Neural cell (in vitro differentiated cells): ENCODE data around the gene RCE1. TPM values are rescaled to one million over a fixed set of nuclear protein-coding genes. Genes with fewer than 3 reads are reported as not detected.

Experiments used
- H2AFZ ChIP-seq: fragments of 200-600, 300-800 bp; sonication (generic), shearing (Covaris generic); 2 replicates; pipeline ENCODE4 v1.6.0; 2014; ENCODE audit warnings: low read depth, mild to moderate bottlenecking, antibody characterized with exemption, low read length, moderate library complexity
- H3F3A ChIP-seq: fragments of 200-600 bp; shearing (Covaris generic); 2 replicates; pipeline ENCODE4 v1.6.1; 2016; ENCODE audit warnings: mild to moderate bottlenecking, moderate library complexity, mixed read lengths, antibody characterized with exemption, low read length; ENCODE audit not compliant: insufficient read depth, poor library complexity, severe bottlenecking
- H3K27ac ChIP-seq: fragments of 200-600, 300-800 bp; sonication (generic), shearing (Covaris generic); 2 replicates; pipeline ENCODE4 v1.5.1; 2014; ENCODE audit warnings: mild to moderate bottlenecking, low read length, moderate library complexity
- H3K27me3 ChIP-seq: fragments of 300-800, 200-600 bp; sonication (generic), shearing (Covaris generic); 2 replicates; pipeline ENCODE4 v1.6.0; 2014; ENCODE audit warnings: mild to moderate bottlenecking, low read depth, low read length, moderate library complexity; ENCODE audit not compliant: insufficient read depth
- H3K36me3 ChIP-seq: fragments of 300-800, 200-600 bp; sonication (generic), shearing (Covaris generic); 2 replicates; pipeline ENCODE4 v1.5.1; 2014; ENCODE audit warnings: mild to moderate bottlenecking, antibody characterized with exemption, low read length, moderate library complexity; ENCODE audit not compliant: insufficient read depth
- H3K4me2 ChIP-seq: fragments of 300-800, 200-600 bp; sonication (generic), shearing (Covaris generic); 2 replicates; pipeline ENCODE4 v1.6.0; 2014; ENCODE audit warnings: mild to moderate bottlenecking, low read length
- H3K4me3 ChIP-seq: fragments of 300-800, 200-600 bp; sonication (generic), shearing (Covaris generic); 2 replicates; pipeline ENCODE4 v1.5.1; 2014; ENCODE audit warnings: mild to moderate bottlenecking, low read length, moderate library complexity
- H3K79me2 ChIP-seq: fragments of 200-600 bp; shearing (Covaris generic); replicated peaks from 2 replicates; pipeline ENCODE4 v1.6.0; 2014; ENCODE audit warnings: mild to moderate bottlenecking, low read length, moderate library complexity; ENCODE audit not compliant: insufficient read depth
- H3K9ac ChIP-seq: fragments of 300-800, 200-600 bp; sonication (generic), shearing (Covaris generic); 2 replicates; pipeline ENCODE4 v1.6.1; 2016; ENCODE audit warnings: mild to moderate bottlenecking, low read length, mixed read lengths
- H3K9me2 ChIP-seq: fragments of 200-600 bp; shearing (Covaris generic); 2 replicates; pipeline ENCODE4 v1.6.1; 2016; ENCODE audit warnings: mild to moderate bottlenecking, low read length, mixed read lengths; ENCODE audit not compliant: insufficient read depth
- H3K9me3 ChIP-seq: fragments of 200-600, 300-800 bp; sonication (generic), shearing (Covaris generic); 2 replicates; pipeline ENCODE4 v1.6.1; 2016; ENCODE audit warnings: mild to moderate bottlenecking, mixed run types, low read length, moderate library complexity, mixed read lengths
- H4K20me1 ChIP-seq: fragments of 200-600 bp; shearing (Covaris generic); 2 replicates; pipeline ENCODE4 v1.6.1; 2016; ENCODE audit warnings: mild to moderate bottlenecking, mixed run types; ENCODE audit not compliant: insufficient read depth
- EP300 ChIP-seq: fragments of 450-650 bp; conservative IDR thresholded peaks from 2 replicates; pipeline ENCODE4 v1.6.1; 2014; ENCODE audit warnings: antibody characterized with exemption, mild to moderate bottlenecking, moderate library complexity; ENCODE audit not compliant: poor library complexity, severe bottlenecking
- EZH2 ChIP-seq: fragments of 200-600, 300-800 bp; shearing (Covaris generic), sonication (generic); IDR thresholded peaks from 2 replicates; pipeline ENCODE4 v1.6.1; 2014; ENCODE audit warnings: antibody characterized with exemption, low read length, borderline replicate concordance, mild to moderate bottlenecking; ENCODE audit not compliant: insufficient read depth, poor library complexity, severe bottlenecking
- MXI1 ChIP-seq: fragments of 450-650 bp; conservative IDR thresholded peaks from 2 replicates; pipeline ENCODE4 v1.6.1; 2014; ENCODE audit warnings: antibody characterized with exemption, mild to moderate bottlenecking; ENCODE audit not compliant: poor library complexity, severe bottlenecking
- POLR2AphosphoS5 ChIP-seq: IDR thresholded peaks from 2 replicates; pipeline ENCODE4 v1.6.1; 2012
- RAD21 ChIP-seq: fragments of 450-650 bp; conservative IDR thresholded peaks from 2 replicates; pipeline ENCODE4 v1.6.1; 2014; ENCODE audit warnings: antibody characterized with exemption, mild to moderate bottlenecking, moderate library complexity
- SMC3 ChIP-seq: fragments of 450-650 bp; conservative IDR thresholded peaks from 2 replicates; pipeline ENCODE4 v1.6.1; 2014; ENCODE audit warnings: antibody characterized with exemption, mild to moderate bottlenecking, moderate library complexity; ENCODE audit not compliant: poor library complexity
- TAF1 ChIP-seq: IDR thresholded peaks from 2 replicates; pipeline ENCODE4 v1.6.1; 2012; ENCODE audit warnings: low read depth
- polyA plus RNA-seq: library from polyadenylated mRNA; depleted of rRNA; stranded (reverse); fragments of >200 nt; gene quantifications from 2 replicates; pipeline ENCODE4 v1.2.3, GENCODE V29; 2014
- TF ChIP-seq, protein P1 (sequence below): fragments of 450-650 bp; IDR thresholded peaks from 2 replicates; pipeline ENCODE4 v1.5.1; 2014; ENCODE audit warnings: antibody characterized with exemption, mild to moderate bottlenecking, moderate library complexity; ENCODE audit not compliant: poor library complexity, severe bottlenecking
- TF ChIP-seq, protein P2 (sequence below): IDR thresholded peaks from 2 replicates; pipeline ENCODE4 v1.6.1; 2012; ENCODE audit warnings: borderline replicate concordance

Gene RCE1
- polyA plus RNA-seq, 1 donor from 2014 or later, result 50.5 TPM

- H3K79me2 ChIP-seq, result peaks cover 20% of the 10 kb centered on the region
- no peak overlapping the region for H2AFZ ChIP-seq
- no peak overlapping the region for H3K4me3 ChIP-seq
- no peak overlapping the region for H3K27ac ChIP-seq
- no peak overlapping the region for H3K4me2 ChIP-seq
- no peaks in the 10 kb centered on the region for H3F3A ChIP-seq
- H3K27me3 ChIP-seq, result no peaks in the 10 kb centered on the region
- no peaks in the 10 kb centered on the region for H4K20me1 ChIP-seq
- H3K9me2 ChIP-seq, result no peaks in the 10 kb centered on the region
- no peaks in the 10 kb centered on the region for H3K9me3 ChIP-seq
- H3K9ac ChIP-seq, result no peak overlapping the region
- TF ChIP-seq, protein P1, sequence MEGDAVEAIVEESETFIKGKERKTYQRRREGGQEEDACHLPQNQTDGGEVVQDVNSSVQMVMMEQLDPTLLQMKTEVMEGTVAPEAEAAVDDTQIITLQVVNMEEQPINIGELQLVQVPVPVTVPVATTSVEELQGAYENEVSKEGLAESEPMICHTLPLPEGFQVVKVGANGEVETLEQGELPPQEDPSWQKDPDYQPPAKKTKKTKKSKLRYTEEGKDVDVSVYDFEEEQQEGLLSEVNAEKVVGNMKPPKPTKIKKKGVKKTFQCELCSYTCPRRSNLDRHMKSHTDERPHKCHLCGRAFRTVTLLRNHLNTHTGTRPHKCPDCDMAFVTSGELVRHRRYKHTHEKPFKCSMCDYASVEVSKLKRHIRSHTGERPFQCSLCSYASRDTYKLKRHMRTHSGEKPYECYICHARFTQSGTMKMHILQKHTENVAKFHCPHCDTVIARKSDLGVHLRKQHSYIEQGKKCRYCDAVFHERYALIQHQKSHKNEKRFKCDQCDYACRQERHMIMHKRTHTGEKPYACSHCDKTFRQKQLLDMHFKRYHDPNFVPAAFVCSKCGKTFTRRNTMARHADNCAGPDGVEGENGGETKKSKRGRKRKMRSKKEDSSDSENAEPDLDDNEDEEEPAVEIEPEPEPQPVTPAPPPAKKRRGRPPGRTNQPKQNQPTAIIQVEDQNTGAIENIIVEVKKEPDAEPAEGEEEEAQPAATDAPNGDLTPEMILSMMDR, result no peak
- TF ChIP-seq EP300 (no peak), TAF1 (no peak), EZH2 (no peak), SMC3 (no peak), MXI1 (no peak), POLR2AphosphoS5 (no peak), RAD21 (no peak)
- TF ChIP-seq, protein P2, sequence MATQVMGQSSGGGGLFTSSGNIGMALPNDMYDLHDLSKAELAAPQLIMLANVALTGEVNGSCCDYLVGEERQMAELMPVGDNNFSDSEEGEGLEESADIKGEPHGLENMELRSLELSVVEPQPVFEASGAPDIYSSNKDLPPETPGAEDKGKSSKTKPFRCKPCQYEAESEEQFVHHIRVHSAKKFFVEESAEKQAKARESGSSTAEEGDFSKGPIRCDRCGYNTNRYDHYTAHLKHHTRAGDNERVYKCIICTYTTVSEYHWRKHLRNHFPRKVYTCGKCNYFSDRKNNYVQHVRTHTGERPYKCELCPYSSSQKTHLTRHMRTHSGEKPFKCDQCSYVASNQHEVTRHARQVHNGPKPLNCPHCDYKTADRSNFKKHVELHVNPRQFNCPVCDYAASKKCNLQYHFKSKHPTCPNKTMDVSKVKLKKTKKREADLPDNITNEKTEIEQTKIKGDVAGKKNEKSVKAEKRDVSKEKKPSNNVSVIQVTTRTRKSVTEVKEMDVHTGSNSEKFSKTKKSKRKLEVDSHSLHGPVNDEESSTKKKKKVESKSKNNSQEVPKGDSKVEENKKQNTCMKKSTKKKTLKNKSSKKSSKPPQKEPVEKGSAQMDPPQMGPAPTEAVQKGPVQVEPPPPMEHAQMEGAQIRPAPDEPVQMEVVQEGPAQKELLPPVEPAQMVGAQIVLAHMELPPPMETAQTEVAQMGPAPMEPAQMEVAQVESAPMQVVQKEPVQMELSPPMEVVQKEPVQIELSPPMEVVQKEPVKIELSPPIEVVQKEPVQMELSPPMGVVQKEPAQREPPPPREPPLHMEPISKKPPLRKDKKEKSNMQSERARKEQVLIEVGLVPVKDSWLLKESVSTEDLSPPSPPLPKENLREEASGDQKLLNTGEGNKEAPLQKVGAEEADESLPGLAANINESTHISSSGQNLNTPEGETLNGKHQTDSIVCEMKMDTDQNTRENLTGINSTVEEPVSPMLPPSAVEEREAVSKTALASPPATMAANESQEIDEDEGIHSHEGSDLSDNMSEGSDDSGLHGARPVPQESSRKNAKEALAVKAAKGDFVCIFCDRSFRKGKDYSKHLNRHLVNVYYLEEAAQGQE, result no peak
- no peaks in the 10 kb centered on the region for H3K36me3 ChIP-seq
Measured at GRCh38 chr11:66846671-66847091, 3.4 kb downstream of the RCE1 start.

DNA sequence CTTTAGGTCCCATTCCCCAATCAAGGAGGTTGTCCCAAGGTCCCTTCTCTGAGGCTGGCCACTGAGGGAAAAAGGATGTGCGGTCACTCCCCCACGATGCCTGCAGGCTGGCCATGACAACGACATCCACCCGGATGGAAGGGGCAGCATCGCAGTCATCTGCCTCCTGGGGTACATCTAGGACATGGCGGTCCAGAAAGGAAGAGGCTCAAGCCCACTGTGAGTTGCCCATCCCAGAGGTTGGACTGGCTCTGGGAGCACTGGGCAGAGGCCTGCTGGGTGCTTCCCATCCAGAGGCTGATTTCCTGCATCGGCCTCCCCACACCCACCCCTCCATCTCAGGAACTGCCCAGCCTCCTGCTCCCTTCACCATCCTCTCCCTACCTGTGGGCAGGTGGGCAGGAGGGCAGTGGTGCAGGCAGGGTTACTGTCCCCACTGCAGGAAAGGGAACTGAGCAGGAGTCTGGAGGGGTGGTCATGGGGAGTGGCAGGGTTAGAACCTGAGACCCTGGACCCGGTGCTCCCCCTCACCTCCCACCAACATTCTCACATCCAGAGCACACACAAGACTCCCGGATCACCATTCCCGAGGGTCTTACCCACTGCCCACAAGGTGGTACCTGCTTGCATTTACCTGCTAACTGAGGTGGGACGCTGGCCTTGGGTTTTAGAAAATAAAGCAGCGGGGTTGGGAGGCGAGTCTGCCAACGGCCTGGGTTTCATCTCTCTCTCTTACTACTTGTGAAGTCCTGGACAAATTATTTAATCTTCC, 4.4 kb downstream of the RCE1 start:
- Histone ChIP-seq H3K4me2 (no peak overlapping the region), H2AFZ (no peak overlapping the region), H3K4me3 (no peak overlapping the region), H3F3A (no peaks in the 10 kb centered on the region), H3K27me3 (no peaks in the 10 kb centered on the region), H3K79me2 (peaks cover 13% of the 10 kb centered on the region), H3K9me2 (no peaks in the 10 kb centered on the region), H3K27ac (no peak overlapping the region), H3K9me3 (no peaks in the 10 kb centered on the region), H3K9ac (no peak overlapping the region), H4K20me1 (no peaks in the 10 kb centered on the region), H3K36me3 (no peaks in the 10 kb centered on the region)
- no peak for TF ChIP-seq MXI1
